ENCODE results near the gene HIPK2. TPM values are rescaled to one million over a fixed set of nuclear protein-coding genes. Genes with fewer than 3 reads are reported as not detected.

HIPK2 gene
- total and polyA plus RNA-seq, 12 donors: 19.7 to 203 (median 127) TPM

DNA sequence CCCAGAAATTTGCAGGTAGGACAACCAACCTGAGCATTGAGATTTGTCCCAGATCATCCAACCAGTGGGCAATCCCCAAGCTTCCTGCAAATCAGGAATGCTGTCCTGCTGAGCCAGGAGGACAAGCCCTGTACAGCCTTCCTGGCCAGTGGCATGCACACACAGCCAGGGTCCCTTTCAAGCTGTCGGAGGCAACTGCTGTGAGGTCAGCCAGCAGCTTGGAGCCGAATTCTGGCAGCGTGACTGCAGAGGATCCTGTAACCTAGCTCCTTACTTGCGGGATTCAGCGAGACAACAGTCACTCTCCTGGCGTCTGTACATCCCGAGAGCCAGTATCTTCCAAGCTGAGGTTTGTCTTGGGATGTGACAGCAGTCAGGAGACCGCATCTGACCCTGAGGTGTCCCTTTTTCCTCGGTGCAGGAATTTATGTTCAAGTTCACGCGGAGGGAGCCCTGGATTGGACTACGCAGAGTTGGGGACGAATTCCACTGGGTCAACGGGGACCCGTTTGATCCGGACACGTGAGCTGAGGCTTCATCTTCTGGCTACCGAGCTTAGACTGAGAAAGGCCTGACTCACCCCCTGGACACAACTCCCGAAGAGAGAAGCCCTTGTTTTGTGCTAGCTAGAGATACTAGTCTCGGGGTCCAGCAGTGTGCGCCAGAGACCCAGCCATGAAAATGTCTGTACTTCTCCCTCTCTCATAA is 236.0 kb downstream of the HIPK2 start:
- Histone ChIP-seq H3K36me3 (no peaks in the 10 kb centered on the region), H3K9me3 (no peaks in the 10 kb centered on the region), H3K27me3 (peaks cover 0 to 13% (median 0%) of the 10 kb centered on the region in 7 donors), H3K4me1 (no peaks in the 10 kb centered on the region), H3K27ac (no peak overlapping the region), H3K4me3 (no peak overlapping the region)
- TF ChIP-seq CTCF (IDR thresholded peaks at IDR 0.05): no peak
- no peak for ATAC-seq
- intact Hi-C loops (cut with DNase I): no loop called here
- 67 to 68% methylated on average over 21 of the region's 21 CpGs for WGBS, 2 donors
- no peak for DNase-seq

DNA sequence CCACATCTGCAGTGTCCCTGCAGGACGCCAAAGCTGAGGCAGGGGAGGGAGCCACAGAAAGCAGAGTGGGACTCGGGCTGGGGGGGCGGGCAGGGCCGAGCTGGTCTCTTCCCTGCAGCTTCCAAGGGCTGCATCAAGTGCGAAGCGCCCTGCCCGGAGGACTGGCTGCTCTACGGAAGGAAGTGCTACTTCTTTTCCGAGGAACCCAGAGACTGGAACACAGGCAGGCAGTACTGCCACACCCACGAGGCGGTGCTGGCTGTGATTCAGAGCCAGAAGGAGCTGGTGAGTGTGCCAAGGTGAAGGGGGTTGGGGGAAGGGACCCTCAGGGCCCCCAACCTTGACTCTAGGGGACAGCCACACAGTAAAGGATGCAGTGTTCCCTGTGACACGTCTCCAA is 237.6 kb downstream of the HIPK2 start:
- WGBS, 2 donors: 47 to 50% methylated on average over 12 of the region's 12 CpGs
- Histone ChIP-seq H3K36me3 (no peaks in the 10 kb centered on the region), H3K4me3 (no peak overlapping the region), H3K4me1 (no peaks in the 10 kb centered on the region), H3K27ac (no peak overlapping the region), H3K27me3 (peaks cover 0 to 13% (median 0%) of the 10 kb centered on the region in 7 donors), H3K9me3 (no peaks in the 10 kb centered on the region)
- DNase-seq (no peak), ATAC-seq (no peak)
- TF ChIP-seq CTCF (IDR thresholded peaks at IDR 0.05): no peak
- intact Hi-C loops (cut with DNase I): no loop called here

GRCh38 chr7:139538881-139539635 is 238.7 kb downstream of the HIPK2 start:
- no peaks in the 10 kb centered on the region for H3K36me3 ChIP-seq
- peaks cover 0 to 18% (median 0%) of the 10 kb centered on the region in 7 donors for H3K27me3 ChIP-seq
- intact Hi-C loops (cut with DNase I): no loop called here
- 72 to 78% methylated on average over 8 of the region's 8 CpGs for WGBS, 2 donors
- no peak overlapping the region for H3K4me3 ChIP-seq
- H3K9me3 ChIP-seq: no peaks in the 10 kb centered on the region
- DNase-seq (no peak), ATAC-seq (no peak)
- H3K27ac ChIP-seq: no peak overlapping the region
- TF ChIP-seq CTCF (IDR thresholded peaks at IDR 0.05): no peak
- no peaks in the 10 kb centered on the region for H3K4me1 ChIP-seq

DNA sequence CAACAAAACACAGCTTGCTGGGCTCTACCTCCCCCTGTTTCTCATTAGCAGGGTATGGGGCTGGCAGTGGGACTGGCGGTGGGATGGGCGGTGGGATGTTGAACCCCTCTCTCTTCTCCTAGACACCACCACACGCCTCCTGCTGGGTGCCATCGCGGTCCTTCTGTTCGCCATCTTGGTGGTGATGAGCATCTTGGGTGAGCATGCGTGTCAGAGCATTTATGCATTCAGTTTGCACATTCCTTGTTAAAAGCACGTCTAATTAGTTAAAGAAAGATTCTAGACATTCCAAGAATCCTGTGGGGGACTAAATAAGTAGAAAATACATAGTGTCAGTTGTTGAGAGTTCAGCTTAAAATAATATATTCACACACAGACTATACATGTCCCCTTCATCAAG is 241.6 kb downstream of the HIPK2 start:
- no peaks in the 10 kb centered on the region for H3K9me3 ChIP-seq
- intact Hi-C loops (cut with DNase I): no loop called here
- DNase-seq: no peak
- H3K36me3 ChIP-seq: no peaks in the 10 kb centered on the region
- H3K4me1 ChIP-seq: no peaks in the 10 kb centered on the region
- no peak overlapping the region for H3K4me3 ChIP-seq
- H3K27ac ChIP-seq: no peak overlapping the region
- H3K27me3 ChIP-seq: peaks cover 0 to 12% (median 0%) of the 10 kb centered on the region in 7 donors
- TF ChIP-seq CTCF (IDR thresholded peaks at IDR 0.05): no peak
- 96% methylated on average over 8 of the region's 8 CpGs for WGBS, 2 donors
- no peak for ATAC-seq
